Adipose tissue (tissue), 3 donors: Measurements from ENCODE around the gene PLPP3. TPM values are rescaled to one million over a fixed set of nuclear protein-coding genes. Genes with fewer than 3 reads are reported as not detected.

ENCODE experiments used
- H3K27ac ChIP-seq: one replicate; pipeline ENCODE4 v1.5.1; 2013; ENCODE audit warnings: low read depth, low read length
- WGBS, 3 donors: extraction: QIAGEN DNeasy Blood & Tissue Kit; methylation state at CpG; one replicate each; pipeline ENCODE4 v1.1.7; 2013; 5-methylcytosine and 5-hydroxymethylcytosine counted together
- polyA plus RNA-seq, 3 donors: library from polyadenylated mRNA; stranded (reverse); fragments of 200-250 nt; gene quantifications; one replicate each; pipeline ENCODE4 v1.2.3, GENCODE V29; 2013
- donor health status: healthy with polysubstance abuse.
- donor health status: Bipolar disorder and iron deficiency.
- donor health status: healthy.

Gene PLPP3
- polyA plus RNA-seq, 3 donors, result 24.1 to 174 (median 93.5) TPM

DNA sequence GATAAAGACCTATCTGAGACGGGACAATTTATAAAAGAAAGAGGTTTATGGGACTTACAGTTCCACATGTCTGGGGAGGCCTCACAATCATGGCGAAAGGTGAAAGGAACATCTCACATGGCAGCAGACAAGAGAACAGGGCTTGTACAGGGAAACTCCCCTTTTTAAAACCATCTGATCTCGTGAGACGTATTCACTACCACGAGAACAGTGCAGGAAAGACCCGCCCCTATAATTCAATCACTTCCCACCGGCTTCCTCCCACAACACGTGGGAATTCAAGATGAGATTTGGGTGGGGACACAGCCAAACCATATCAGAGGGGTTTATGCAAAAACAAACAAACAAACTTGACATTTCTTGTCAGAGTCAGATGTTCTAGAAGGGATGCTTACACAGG lies 89.7 kb downstream of the PLPP3 start:
- no peak overlapping the region for H3K27ac ChIP-seq
- WGBS, 3 donors, result 68 to 86% (median 76%) methylated on average over 8 of the region's 8 CpGs

DNA sequence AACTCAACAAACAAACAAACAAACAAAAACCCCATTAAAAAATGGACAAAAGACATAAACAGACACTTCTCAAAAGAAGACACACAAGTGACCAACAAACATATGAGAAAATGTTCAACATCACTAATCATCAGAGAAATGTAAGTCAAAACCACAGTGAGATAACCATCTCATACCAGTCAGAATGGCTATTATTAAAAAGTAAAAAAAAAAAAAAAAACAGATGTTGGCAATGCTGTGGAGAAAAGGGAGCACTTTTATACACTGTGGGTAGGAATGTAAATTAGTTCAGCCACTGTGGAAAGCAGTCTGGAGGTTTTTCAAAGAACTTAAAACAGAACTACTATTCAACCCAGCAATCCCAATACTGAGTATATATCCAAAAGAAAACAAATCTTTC lies 94.7 kb downstream of the PLPP3 start:
- H3K27ac ChIP-seq, result no peak overlapping the region

DNA sequence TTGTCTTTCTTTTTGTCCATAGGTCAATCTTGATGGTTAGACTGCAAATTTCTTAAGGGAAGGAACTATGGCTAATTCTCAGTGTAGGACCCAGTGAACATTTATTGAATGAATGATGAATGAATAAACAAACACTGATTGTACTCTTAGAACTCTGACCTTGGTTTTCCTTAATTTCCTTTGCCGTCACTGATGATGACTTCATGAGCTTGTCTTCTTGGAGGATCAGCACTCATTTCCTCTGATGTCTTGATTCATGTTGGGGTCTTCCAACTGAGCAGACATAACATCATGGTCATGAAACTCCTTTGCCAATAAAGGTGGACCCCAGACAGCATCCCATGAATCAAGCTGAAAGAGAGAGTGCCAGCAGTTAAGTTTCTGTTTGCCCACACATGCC lies 96.3 kb downstream of the PLPP3 start:
- 79 to 94% (median 92%) methylated on average over 1 of the region's 1 CpG for WGBS, 3 donors
- no peak overlapping the region for H3K27ac ChIP-seq

DNA sequence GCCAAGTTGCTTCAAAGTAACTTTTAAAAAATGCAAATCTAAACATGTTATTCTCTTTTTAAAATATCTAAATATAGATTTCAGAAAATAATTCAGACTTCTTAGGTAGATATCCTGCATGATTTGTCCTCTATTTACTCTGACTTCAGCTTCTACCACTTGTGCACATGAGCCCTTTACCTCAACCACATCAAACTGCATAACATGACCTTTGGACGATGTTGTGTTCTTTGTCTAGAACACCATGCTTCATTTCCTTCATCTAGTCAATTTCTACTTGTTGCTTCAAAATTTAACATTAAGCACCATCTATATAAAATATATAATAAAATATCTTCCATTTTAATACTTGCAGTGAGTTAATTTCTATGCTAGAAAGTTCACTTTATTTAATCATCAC lies 96.9 kb downstream of the PLPP3 start:
- 86 to 90% (median 88%) methylated on average over 1 of the region's 1 CpG for WGBS, 3 donors
- no peak overlapping the region for H3K27ac ChIP-seq

DNA sequence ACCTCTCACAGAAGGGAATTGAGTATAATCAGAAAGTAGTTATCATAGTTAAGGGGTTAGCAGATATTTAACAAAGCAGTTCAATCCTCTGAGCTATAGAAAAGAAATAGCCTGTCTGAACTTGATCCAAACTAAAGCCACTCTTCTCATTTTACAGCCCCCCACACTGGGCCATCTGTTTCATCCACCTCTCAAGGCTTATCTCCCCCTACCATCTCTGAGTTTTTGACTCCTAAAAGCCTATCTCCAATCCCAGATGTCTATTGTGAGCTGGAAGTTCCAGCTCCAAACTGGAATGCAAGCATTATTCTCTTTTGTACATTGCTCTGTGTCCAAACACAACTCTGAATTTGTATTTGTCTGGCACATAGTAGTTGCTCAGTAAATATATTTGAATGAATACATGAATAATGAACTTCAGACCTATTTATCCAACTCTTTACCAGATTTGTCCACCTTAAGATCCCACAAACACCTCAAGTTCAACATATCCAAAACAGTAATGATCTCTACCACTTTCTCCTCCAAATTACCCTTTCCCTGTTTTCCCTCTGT lies 98.1 kb downstream of the PLPP3 start:
- H3K27ac ChIP-seq, result no peak overlapping the region

DNA sequence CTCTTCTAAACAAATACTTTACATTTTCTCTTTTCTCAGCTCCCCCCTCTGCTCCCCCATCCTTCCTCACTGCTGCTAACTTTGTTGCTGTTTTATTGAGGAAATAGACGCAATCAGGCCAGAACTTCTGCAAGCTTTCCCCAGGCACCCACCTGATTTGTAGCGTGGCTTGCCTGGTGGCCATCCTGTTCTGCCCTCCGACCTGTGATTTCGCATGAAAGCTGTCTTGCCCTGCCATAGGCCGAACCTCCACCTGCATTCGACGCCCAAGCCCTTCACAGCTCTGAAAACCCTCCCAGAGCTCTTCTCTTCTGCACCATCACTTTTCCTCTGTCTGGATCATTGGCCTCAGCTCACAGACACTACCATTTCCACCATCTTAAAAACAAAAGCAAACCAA lies 100.6 kb downstream of the PLPP3 start:
- 72 to 95% (median 74%) methylated on average over 7 of the region's 7 CpGs for WGBS, 3 donors
- no peak overlapping the region for H3K27ac ChIP-seq

DNA sequence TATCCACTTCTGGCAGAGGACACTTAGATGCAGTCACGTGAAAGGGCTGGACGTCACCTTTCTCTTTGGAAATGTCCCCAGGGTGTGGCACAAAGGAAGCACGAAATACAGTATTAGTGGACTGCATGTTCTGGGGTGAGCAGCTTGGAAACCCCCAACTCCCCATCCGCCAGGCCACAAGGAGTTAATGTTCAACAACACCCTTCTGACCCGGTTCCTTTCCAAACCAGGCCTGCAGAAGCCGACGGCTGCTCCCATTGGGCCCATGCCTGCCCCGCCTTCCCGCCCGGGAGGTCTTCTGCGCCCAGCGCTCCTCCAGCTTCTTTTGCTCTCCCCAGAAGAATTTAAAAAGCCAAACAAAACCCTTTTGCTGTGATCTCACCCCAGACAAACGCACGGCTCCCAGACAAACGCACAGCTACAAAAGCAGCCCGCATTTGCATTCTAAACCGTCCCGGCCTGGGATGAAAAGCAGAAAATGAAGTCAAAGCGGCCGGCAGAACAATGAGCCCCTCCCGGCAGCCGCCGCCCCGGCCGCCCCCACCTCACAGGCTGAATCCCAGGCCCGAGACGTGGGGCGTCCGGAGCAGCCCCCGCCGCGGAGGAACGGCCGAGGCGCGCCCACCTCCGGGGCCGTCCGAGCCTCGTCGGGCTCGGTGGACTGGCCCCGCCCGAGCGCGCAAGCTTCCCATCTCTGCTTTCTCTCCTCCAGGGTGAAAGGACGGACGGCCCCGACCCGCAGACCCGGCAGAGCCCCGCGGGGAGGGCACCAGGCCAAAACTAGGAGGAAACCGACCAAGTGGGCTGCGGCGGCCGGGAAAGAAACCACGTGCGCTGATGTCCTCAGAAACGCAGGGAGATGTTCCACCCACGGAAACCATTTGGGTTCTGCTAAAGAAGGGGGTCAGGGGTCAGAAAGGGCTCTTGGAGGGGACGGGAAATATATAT lies 101.9 kb downstream of the PLPP3 start:
- 5 to 6% (median 5%) methylated on average over 53 to 62 of the region's 62 CpGs for WGBS, 3 donors
- no peak overlapping the region for H3K27ac ChIP-seq

DNA sequence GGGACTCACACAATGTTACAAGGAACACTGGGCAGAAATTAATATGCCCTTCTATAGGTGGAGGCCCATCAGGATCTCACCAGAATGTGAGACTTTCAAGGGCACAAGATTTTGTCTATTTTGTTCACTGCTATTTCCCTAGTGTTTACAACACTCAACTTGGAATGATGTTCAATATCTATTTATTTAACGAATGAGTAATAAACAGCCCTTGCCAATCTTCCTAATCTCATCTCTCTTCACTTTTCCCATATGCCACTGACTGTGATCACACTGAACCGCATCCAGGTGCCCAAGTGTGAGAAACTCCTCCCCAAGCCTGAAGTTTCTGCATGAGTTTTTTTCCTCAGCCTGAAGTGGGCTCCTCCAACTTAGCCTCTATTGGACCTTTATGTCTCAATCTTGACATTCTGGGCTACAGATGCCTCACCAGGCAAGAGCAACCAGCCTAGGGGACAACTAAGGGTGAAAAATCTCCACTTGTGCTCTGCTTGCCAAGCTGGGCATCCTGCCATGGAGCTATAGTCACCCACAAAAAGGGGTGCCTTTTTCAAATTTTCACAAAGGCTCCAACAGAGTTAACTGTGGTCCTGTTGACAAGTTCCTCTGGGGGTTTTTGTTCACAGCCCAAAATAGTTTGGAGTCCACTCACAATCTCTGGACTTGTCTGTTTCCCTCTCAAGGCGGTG lies 105.6 kb downstream of the PLPP3 start:
- WGBS, 3 donors, result 71 to 86% (median 77%) methylated on average over 3 of the region's 3 CpGs
- H3K27ac ChIP-seq, result no peak overlapping the region

DNA sequence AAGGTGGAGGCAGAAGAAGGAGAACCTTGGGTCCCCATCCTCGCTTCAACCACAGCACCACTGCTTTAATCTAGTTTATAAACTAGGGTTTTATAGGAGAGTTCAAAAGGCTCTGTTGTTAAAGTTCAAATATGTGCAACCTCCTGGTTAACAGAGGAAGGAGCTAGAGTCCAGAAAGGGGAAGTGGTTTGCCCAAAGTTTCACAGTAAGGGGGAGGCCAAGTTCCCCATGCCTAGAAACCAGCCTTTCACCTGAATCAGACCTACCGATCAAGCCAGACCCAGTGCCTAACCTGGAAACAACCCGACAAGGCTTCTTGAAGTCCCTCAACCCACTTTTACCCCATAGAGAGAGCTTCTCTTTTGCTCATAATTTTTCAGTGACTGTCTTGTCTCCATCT lies 106.5 kb downstream of the PLPP3 start:
- 53 to 84% (median 72%) methylated on average over 3 of the region's 3 CpGs for WGBS, 3 donors
- no peak overlapping the region for H3K27ac ChIP-seq

DNA sequence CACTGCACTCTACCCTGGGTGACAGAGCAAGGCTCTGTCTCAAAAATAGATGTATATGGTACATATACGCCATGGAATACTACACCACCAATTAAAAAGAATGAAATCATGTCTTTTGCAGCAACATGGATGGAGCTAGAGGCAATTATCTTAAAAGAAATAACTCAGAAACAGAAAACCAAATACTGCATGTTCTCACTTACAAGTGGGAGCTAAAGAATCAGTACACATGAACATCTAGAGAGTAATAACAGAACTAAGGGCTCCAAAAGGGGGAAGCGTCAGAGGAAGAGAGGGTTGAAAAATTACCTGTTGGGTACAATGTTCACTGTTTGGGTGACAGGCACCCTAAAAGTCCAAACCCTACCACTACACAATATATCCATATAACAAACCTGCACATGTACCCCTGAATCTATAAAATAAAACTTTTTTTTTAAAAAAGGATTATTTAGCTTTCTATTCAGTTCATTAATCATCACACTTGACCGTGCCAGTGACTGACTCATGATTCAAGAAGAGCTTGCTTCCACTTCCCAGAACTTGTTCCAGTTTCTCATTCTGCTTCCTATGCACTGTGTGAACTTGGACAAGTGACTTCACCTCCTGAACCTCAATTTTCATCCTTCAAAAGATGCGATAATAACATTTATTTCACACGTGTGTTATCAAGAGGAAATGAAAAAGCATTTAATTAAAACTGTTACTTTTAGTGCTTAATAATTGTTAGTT lies 109.6 kb downstream of the PLPP3 start:
- no peak overlapping the region for H3K27ac ChIP-seq
- WGBS, 3 donors, result 51 to 75% (median 54%) methylated on average over 5 of the region's 5 CpGs

DNA sequence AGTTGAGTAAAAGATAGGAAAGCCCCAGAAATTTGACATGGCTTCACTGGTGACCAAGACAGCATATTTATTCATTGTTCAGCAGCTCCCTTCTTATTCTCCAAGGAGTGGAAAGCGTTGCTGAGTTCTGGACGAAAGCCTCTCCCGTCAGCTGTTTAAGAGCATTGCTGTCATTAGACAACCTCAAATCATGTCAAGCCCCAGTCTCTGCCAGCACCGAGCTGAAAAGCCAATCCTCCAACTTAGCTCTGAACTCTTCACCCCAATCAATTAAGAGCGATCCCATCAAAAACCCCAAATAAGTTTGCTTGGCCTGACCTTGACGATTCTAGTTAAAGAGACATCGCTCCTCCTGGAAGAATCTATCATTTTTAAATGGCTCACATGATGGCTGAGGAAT lies 110.8 kb downstream of the PLPP3 start:
- H3K27ac ChIP-seq, result no peak overlapping the region

DNA sequence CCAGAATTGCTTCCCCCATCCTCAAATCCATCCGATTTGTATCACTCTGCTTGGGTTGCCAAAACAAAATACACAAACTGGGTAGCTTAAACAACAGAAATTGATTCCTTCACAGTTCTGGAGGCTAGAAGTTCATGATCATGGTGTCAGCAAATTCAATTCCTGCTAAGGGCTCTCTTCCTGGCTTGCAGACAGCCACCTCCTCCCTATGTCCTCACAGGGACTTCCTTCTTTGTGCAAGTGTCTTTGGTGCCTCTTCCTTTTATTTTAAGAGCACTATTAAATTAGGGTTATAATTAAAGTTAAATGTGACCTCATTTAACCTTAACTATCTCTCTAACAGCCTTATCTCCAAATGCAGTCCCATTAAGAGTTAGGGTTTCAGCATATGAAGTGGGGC lies 112.8 kb downstream of the PLPP3 start:
- WGBS, 3 donors, result 87 to 100% (median 94%) methylated on average over 1 of the region's 1 CpG
- no peak overlapping the region for H3K27ac ChIP-seq

More for the DNA sequence above, 110.8 kb downstream of the PLPP3 start:
- WGBS, 3 donors, result 57 to 74% (median 62%) methylated on average over 7 of the region's 7 CpGs

DNA sequence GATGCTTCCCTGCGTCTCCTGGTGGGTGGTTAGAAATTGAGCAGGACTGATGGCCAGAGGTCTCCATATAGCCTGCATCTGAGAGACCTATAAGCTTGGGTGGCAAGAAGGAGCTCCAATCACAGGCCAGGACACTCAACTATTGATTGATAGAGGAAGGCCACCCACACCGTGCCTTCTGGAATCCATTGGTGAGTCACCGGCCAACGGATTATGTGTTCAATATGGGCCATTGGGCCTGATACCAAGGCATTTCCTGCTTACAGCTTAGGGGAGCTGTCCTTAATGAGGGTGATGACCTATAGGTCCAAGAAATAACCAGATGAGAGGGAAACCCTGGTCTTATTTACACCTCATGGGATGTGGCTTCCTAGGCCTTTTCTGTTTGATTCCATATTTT lies 115.1 kb downstream of the PLPP3 start:
- H3K27ac ChIP-seq, result no peak overlapping the region
- WGBS, 3 donors, result 93 to 96% (median 96%) methylated on average over 4 of the region's 4 CpGs

DNA sequence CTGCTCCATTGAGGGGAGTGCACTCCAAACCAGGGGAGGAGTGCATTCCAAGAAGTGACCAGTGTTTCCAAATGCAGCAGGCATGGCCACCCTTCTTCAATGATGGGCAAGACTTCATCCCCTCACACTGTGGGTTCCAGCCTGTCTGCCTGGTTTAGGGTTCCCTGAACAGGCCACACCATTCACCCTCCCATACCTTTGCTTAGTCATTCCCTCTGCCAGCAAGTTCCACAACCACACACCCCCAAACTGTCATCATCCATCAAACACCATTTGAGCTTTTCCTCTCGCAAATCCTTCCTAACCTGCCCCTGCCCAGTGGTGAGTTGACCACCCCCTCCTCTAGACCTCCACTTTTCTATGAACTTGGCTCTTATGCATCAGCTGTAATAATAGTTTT lies 116.0 kb downstream of the PLPP3 start:
- WGBS, 3 donors, result 80 to 89% (median 88%) methylated on average over 1 of the region's 1 CpG
- H3K27ac ChIP-seq, result no peak overlapping the region

DNA sequence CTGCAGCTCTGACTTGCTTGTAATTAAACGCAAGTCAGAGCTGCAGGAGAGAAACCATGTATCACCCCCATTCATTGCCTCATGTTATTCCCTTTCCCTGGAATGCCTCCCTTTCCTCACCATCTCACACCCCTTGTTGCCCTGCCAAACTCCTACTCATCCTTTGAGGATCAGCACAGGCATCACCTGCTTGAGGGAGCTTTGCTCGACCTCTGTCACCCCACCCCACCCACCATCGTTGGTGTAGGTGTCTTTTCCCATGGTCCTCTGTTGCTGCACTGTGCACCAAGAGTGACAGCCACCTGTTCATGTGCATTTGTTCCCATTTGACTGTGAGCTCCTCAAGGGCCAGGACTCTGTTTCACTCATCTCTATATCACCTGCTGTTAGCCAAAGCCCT lies 117.2 kb downstream of the PLPP3 start:
- WGBS, 3 donors, result 72 to 86% (median 84%) methylated on average over 3 of the region's 3 CpGs
- no peak overlapping the region for H3K27ac ChIP-seq

DNA sequence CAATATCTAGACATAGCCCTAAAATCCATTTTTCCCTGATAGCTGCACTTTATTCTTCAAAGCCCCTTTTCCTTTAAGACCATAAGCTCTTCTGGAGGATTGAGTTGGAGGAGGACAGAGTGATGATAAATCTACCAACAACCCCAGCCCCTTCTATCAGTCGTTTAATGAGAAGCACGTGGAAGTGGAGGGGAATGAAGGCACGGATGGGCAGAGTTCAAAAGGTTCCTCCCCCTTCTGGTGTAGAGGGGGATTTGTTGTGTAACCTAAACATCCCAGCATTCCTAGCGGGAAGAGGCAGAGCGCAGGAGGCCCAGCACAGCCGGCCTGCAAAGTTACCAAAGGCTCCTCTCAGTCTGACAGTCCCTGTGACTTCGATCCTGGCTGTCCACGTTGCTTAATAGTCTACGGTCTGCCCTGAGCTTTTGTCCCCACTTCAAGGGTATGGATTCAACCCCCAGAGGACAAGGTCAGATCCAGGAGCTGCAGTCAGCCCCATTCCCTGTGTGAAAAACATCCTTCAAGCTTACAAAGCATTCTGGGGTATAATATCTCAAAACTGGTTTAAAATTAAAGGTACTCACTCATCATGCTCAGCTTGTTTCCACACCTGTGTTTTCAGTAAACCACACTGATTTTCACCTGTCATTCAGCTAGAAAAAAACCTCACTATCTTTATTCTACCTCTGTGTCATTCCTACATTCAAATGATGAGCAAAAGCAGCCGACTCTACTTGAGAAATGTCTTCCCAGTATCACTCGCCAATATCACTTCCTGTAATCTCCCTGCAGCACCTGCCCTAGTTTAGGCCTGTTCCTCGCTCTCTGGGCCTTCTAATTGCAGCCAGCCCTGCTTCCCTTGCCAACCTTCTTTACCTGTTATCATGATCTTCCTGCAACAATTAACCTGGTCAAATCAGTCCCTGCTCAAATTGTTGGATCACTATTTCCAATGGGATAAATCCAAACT lies 117.9 kb downstream of the PLPP3 start:
- H3K27ac ChIP-seq, result no peak overlapping the region
- WGBS, 3 donors, result 67 to 72% (median 72%) methylated on average over 12 of the region's 12 CpGs

DNA sequence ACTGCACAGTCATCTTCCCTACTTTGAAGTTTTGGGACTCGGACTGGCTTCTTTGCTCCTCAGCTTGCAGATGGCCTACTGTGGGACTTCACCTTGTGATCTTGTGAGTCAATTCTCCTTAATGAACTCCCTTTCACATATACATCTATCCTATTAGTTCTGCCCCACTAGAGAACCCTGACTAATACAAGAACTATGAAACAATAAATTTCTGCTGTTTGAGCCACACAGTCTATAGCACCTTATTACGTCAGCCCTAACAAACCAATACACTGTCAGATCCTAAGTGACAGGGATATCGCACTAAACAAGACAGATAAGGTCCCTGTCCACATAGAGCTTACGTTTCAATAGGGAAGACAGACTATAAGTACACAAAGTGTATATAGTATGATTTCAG lies 120.1 kb downstream of the PLPP3 start:
- 68 to 97% (median 97%) methylated on average over 4 of the region's 4 CpGs for WGBS, 3 donors
- no peak overlapping the region for H3K27ac ChIP-seq
